ENCODE results near the gene PLD1.

GRCh38 chr3:171768281-171768900 lies 41.9 kb downstream of the PLD1 start:
- TF ChIP-seq CTCF (IDR thresholded peaks at IDR 0.05; ENCODE audit: low read depth, low read length) = no peak
- TF ChIP-seq MYC (IDR thresholded peaks at IDR 0.05; ENCODE audit: low read depth, low read length) = no peak

All from NB4 (cell line).